ENCODE measurements around the gene ZWILCH.
"Not testable (repeated sequence)": the region's sequence is repeated elsewhere in the genome, so short reads cannot be mapped to it uniquely, and the experiment has no call there.

Gene ZWILCH

GRCh38 chr15:66502491-66502890 is 2.6 kb upstream of the ZWILCH start:
- H3K36me3 Mint-ChIP-seq = peaks cover 55% of the 10 kb centered on the region
- H3K4me1 Mint-ChIP-seq = peaks cover 57% of the 10 kb centered on the region
- no peak for ATAC-seq
- peak overlapping the region; percentile 100 for H3K4me3 Mint-ChIP-seq
- no peaks in the 10 kb centered on the region for H3K27me3 Mint-ChIP-seq
- peak overlapping the region; percentile 97 for H3K27ac Mint-ChIP-seq
- no peaks in the 10 kb centered on the region for H3K9me3 Mint-ChIP-seq

GRCh38 chr15:66503041-66503648 is 2.0 kb upstream of the ZWILCH start:
- H3K9me3 Mint-ChIP-seq, H3K27me3 Mint-ChIP-seq, ATAC-seq: not testable (repeated sequence)
- H3K27ac Mint-ChIP-seq = peak overlapping the region; percentile 97
- peak overlapping the region; percentile 100 for H3K4me3 Mint-ChIP-seq
- peaks cover 52% of the 10 kb centered on the region for H3K4me1 Mint-ChIP-seq
- peaks cover 50% of the 10 kb centered on the region for H3K36me3 Mint-ChIP-seq

- H3K4me1 Mint-ChIP-seq = peaks cover 50% of the 10 kb centered on the region
- no peak for ATAC-seq
- no peaks in the 10 kb centered on the region for H3K9me3 Mint-ChIP-seq
- no peaks in the 10 kb centered on the region for H3K27me3 Mint-ChIP-seq
- peak overlapping the region; percentile 97 for H3K27ac Mint-ChIP-seq
- peaks cover 46% of the 10 kb centered on the region for H3K36me3 Mint-ChIP-seq
- H3K4me3 Mint-ChIP-seq = peak overlapping the region; percentile 100
Observed at GRCh38 chr15:66503780-66504562, 1.2 kb upstream of the ZWILCH start.

GRCh38 chr15:66505430-66505811 is 295 bp downstream of the ZWILCH start:
- peak; percentile 32 for ATAC-seq
- no peaks in the 10 kb centered on the region for H3K9me3 Mint-ChIP-seq
- no peaks in the 10 kb centered on the region for H3K27me3 Mint-ChIP-seq
- peak overlapping the region; percentile 100 for H3K4me3 Mint-ChIP-seq
- H3K36me3 Mint-ChIP-seq = peaks cover 36% of the 10 kb centered on the region
- H3K4me1 Mint-ChIP-seq = peaks cover 36% of the 10 kb centered on the region
- H3K27ac Mint-ChIP-seq = peak overlapping the region; percentile 97

- ATAC-seq = no peak
- no peaks in the 10 kb centered on the region for H3K27me3 Mint-ChIP-seq
- peaks cover 33% of the 10 kb centered on the region for H3K36me3 Mint-ChIP-seq
- H3K9me3 Mint-ChIP-seq = no peaks in the 10 kb centered on the region
- H3K4me3 Mint-ChIP-seq = peak overlapping the region; percentile 100
- peaks cover 33% of the 10 kb centered on the region for H3K4me1 Mint-ChIP-seq
- H3K27ac Mint-ChIP-seq = peak overlapping the region; percentile 97
Observed at GRCh38 chr15:66505818-66506217, 692 bp downstream of the ZWILCH start.

- no peak overlapping the region for H3K27ac Mint-ChIP-seq
- no peak for ATAC-seq
- no peak overlapping the region for H3K4me3 Mint-ChIP-seq
- H3K36me3 Mint-ChIP-seq = peaks cover 18% of the 10 kb centered on the region
- no peaks in the 10 kb centered on the region for H3K27me3 Mint-ChIP-seq
- no peaks in the 10 kb centered on the region for H3K9me3 Mint-ChIP-seq
- H3K4me1 Mint-ChIP-seq = peaks cover 21% of the 10 kb centered on the region
Observed at GRCh38 chr15:66508293-66508883, 3.3 kb downstream of the ZWILCH start.

- Mint-ChIP-seq H3K4me1 (no peaks in the 10 kb centered on the region), H3K36me3 (peaks cover 39% of the 10 kb centered on the region), H3K4me3 (no peak overlapping the region), H3K27me3 (no peaks in the 10 kb centered on the region), H3K27ac (no peak overlapping the region), H3K9me3 (no peaks in the 10 kb centered on the region)
- ATAC-seq = no peak
Observed at GRCh38 chr15:66514586-66514985, 9.5 kb downstream of the ZWILCH start.

GRCh38 chr15:66515901-66516322 is 10.8 kb downstream of the ZWILCH start:
- Mint-ChIP-seq H3K9me3 (no peaks in the 10 kb centered on the region), H3K4me1 (no peaks in the 10 kb centered on the region), H3K27ac (no peak overlapping the region), H3K27me3 (no peaks in the 10 kb centered on the region), H3K36me3 (peaks cover 41% of the 10 kb centered on the region), H3K4me3 (no peak overlapping the region)
- no peak for ATAC-seq

GRCh38 chr15:66523926-66524325 is 18.8 kb downstream of the ZWILCH start:
- Mint-ChIP-seq H3K4me1 (peaks cover 12% of the 10 kb centered on the region), H3K27ac (no peak overlapping the region), H3K27me3 (no peaks in the 10 kb centered on the region), H3K36me3 (peaks cover 51% of the 10 kb centered on the region), H3K4me3 (no peak overlapping the region), H3K9me3 (no peaks in the 10 kb centered on the region)
- no peak for ATAC-seq

GRCh38 chr15:66524838-66525237 is 19.7 kb downstream of the ZWILCH start:
- Mint-ChIP-seq H3K27me3 (no peaks in the 10 kb centered on the region), H3K4me3 (no peak overlapping the region), H3K4me1 (peaks cover 12% of the 10 kb centered on the region), H3K36me3 (peaks cover 56% of the 10 kb centered on the region), H3K27ac (peak overlapping the region; percentile 1), H3K9me3 (no peaks in the 10 kb centered on the region)
- ATAC-seq = no peak

GRCh38 chr15:66535056-66535455 is 29.9 kb downstream of the ZWILCH start:
- H3K27me3 Mint-ChIP-seq = no peaks in the 10 kb centered on the region
- H3K9me3 Mint-ChIP-seq = no peaks in the 10 kb centered on the region
- peaks cover 41% of the 10 kb centered on the region for H3K36me3 Mint-ChIP-seq
- no peak overlapping the region for H3K27ac Mint-ChIP-seq
- H3K4me3 Mint-ChIP-seq = no peak overlapping the region
- no peaks in the 10 kb centered on the region for H3K4me1 Mint-ChIP-seq
- ATAC-seq = no peak

- Mint-ChIP-seq H3K4me1 (no peaks in the 10 kb centered on the region), H3K9me3 (no peaks in the 10 kb centered on the region), H3K27ac (no peak overlapping the region), H3K36me3 (peaks cover 49% of the 10 kb centered on the region), H3K4me3 (no peak overlapping the region), H3K27me3 (no peaks in the 10 kb centered on the region)
- ATAC-seq = no peak
Observed at GRCh38 chr15:66542896-66543295, 37.8 kb downstream of the ZWILCH start.

GRCh38 chr15:66545255-66545654 is 40.1 kb downstream of the ZWILCH start:
- H3K4me3 Mint-ChIP-seq = no peak overlapping the region

GRCh38 chr15:66555685-66556084 is 50.6 kb downstream of the ZWILCH start:
- H3K9me3 Mint-ChIP-seq = peaks cover 7% of the 10 kb centered on the region
- ATAC-seq = no peak
- peaks cover 9% of the 10 kb centered on the region for H3K36me3 Mint-ChIP-seq
- no peaks in the 10 kb centered on the region for H3K27me3 Mint-ChIP-seq
- H3K4me3 Mint-ChIP-seq = no peak overlapping the region
- no peak overlapping the region for H3K27ac Mint-ChIP-seq
- no peaks in the 10 kb centered on the region for H3K4me1 Mint-ChIP-seq

More at GRCh38 chr15:66545255-66545654, 40.1 kb downstream of the ZWILCH start:
- Mint-ChIP-seq H3K27me3 (no peaks in the 10 kb centered on the region), H3K4me1 (no peaks in the 10 kb centered on the region), H3K9me3 (no peaks in the 10 kb centered on the region), H3K27ac (no peak overlapping the region), H3K36me3 (peaks cover 43% of the 10 kb centered on the region)
- ATAC-seq = no peak

- Mint-ChIP-seq H3K9me3 (peaks cover 7% of the 10 kb centered on the region), H3K4me3 (no peak overlapping the region), H3K36me3 (peaks cover 9% of the 10 kb centered on the region), H3K4me1 (no peaks in the 10 kb centered on the region), H3K27me3 (no peaks in the 10 kb centered on the region), H3K27ac (no peak overlapping the region)
- no peak for ATAC-seq
Observed at GRCh38 chr15:66558271-66558670, 53.1 kb downstream of the ZWILCH start.
